Ecto neural progenitor cell (in vitro differentiated cells): ENCODE measurements around the gene ZNF396.
A peak's percentile ranks its signal among the peaks of the same experiment; 100 is the strongest.

Source experiments
- DNase-seq: peaks from one replicate; pipeline ENCODE4 v3.0.0-alpha.2; 2018; ENCODE audit warnings: low spot score

ZNF396 gene

GRCh38 chr18:35376742-35377695 is at the start of gene ZNF396:
TSS of gene ZNF396 (minus strand) at chr18:35377337. CDS start at chr18:35374292, 3,045 bp downstream.
- DNase-seq = peak; percentile 86

- DNase-seq = no peak
Observed at GRCh38 chr18:35426786-35427185, 49.6 kb upstream of the ZNF396 start.

- no peak for DNase-seq
Observed at GRCh38 chr18:35424356-35424755, 47.2 kb upstream of the ZNF396 start.

- no peak for DNase-seq
Observed at GRCh38 chr18:35422237-35422636, 45.1 kb upstream of the ZNF396 start.

- DNase-seq = no peak
Observed at GRCh38 chr18:35418610-35419009, 41.5 kb upstream of the ZNF396 start.

- DNase-seq = no peak
Observed at GRCh38 chr18:35417223-35417622, 40.1 kb upstream of the ZNF396 start.

GRCh38 chr18:35415511-35416073 is 38.5 kb upstream of the ZNF396 start:
- DNase-seq = no peak

- DNase-seq = no peak
Observed at GRCh38 chr18:35413163-35413511, 36.0 kb upstream of the ZNF396 start.

GRCh38 chr18:35411625-35412351 is 34.7 kb upstream of the ZNF396 start:
- DNase-seq = no peak

- DNase-seq = no peak
Observed at GRCh38 chr18:35410561-35410960, 33.4 kb upstream of the ZNF396 start.

GRCh38 chr18:35409911-35410310 is 32.8 kb upstream of the ZNF396 start:
- no peak for DNase-seq

GRCh38 chr18:35408843-35409261 is 31.7 kb upstream of the ZNF396 start:
- DNase-seq = no peak

GRCh38 chr18:35407871-35408481 is 30.8 kb upstream of the ZNF396 start:
- no peak for DNase-seq

GRCh38 chr18:35406666-35407065 is 29.5 kb upstream of the ZNF396 start:
- no peak for DNase-seq

GRCh38 chr18:35397976-35398375 is 20.8 kb upstream of the ZNF396 start:
- no peak for DNase-seq

- DNase-seq = no peak
Observed at GRCh38 chr18:35393716-35394115, 16.6 kb upstream of the ZNF396 start.

GRCh38 chr18:35392375-35392774 is 15.2 kb upstream of the ZNF396 start:
- DNase-seq = no peak

GRCh38 chr18:35390951-35391700 is 14.0 kb upstream of the ZNF396 start:
- no peak for DNase-seq

- DNase-seq = no peak
Observed at GRCh38 chr18:35389095-35389618, 12.0 kb upstream of the ZNF396 start.

GRCh38 chr18:35387152-35387571 is 10.0 kb upstream of the ZNF396 start:
- DNase-seq = no peak

- DNase-seq = peak; percentile 68
Observed at GRCh38 chr18:35386600-35387100, 9.5 kb upstream of the ZNF396 start.
